ENCODE data around the gene PAPOLG.
A peak's percentile ranks its signal among the peaks of the same experiment; 100 is the strongest.

The PAPOLG gene

DNA sequence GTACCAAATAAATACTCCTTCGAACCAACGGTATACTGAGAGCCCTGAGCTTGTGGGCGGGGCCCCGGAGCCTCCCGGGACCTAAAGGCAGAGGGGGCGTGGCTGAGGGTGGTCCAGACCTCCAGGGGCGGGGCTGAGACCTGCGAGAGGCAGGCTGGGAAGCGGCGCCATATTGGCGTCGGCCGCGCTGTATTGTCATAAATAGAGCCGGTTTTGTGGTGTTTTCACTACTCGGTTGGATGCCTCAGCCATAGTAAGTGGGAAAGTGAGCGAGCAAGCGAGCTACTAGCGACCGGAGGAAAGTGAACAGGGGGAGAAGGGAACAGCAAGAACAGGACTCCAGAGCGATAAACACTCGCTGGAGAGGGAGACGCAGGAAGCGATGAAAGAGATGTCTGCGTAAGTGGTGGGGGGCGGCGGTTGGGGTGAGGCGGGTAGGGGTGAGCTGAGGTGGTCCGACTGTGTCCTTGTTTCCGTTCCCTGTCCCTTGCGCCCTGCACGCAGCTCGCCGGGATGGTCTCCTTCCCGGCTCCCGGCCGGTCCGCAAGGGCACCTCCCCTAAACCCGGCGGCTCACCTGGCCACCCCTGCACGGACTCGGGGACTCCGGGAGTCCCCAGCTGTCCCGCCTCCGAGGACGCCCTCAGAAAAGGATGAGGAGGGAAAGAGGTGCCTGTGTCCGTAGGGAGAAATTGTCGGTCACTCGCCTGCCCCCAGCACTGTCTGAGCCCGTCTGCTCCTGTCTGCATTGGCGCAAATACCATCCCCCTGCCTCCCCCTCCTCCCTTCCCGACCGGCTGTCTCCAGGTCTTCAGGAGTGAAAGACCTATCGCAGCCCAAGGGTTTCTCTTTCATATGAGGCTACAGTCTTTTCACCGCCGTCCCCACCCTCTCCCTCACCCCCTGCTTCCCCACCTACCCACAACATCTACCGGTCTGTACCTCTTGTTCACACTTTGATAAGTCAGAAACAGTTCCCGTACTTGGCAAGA lies at the start of gene PAPOLG:
TSS of gene PAPOLG (plus strand) at position 172 of the 991 bp plus-strand sequence. CDS start at position 383, 211 bp downstream.
- peak; percentile 84 for DNase-seq (ENCODE audit: low read depth)

GRCh38 chr2:60707750-60708371 lies 48.2 kb upstream of the PAPOLG start:
- DNase-seq (ENCODE audit: low read depth) = peak; percentile 4

DNA sequence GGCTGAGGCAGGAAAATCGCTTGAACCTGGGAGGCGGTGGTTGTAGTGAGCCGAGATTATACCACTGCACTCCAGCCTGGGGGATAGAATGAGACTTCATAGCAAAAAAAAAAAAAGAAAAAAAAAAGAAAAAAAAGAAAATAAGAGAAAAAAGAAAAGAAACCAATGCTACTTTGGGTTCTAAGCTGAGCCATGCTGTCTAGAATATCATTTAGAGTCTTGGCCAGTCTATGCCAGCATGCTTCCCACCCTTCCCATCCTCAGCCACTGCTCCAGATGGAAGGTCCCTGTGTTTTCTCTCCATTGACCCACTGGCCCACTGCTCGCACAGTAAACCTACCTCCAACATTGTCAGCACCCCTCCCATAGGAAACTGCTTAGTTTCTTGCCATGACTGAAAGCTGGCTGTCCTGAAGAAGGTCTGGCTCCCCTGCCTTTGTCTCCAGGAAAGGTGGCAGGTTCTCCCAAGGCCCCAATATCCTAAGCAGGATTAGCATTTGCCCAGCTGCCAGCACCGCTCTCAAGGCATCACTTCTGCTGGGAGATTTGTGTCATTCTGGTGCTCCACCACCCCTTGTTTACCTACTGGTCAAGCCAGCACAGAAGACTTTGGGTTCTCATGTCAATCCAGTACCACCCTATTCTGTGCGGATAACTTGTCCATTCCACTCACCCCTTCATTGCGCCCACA lies 47.3 kb upstream of the PAPOLG start:
- DNase-seq (ENCODE audit: low read depth) = no peak

DNA sequence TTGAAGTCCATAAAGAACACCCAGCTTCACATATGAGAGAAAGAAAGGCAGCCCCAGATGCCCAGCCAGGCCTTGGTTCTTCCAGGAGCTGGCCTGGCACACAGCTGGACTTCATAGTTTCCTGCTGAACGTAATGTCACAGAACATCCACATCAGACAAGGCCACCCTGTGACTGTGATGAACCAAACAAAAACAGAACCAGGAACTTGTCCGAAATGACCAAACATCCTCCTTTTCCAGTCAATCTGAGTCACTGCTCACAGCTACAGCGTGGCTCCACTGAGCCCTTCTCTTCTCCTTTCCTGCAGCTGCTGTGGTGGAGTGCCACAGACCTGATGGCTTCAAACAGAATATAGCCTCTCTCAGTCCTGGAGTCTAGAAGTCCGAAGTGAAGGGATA lies 45.4 kb upstream of the PAPOLG start:
- no peak for DNase-seq (ENCODE audit: low read depth)

- no peak for DNase-seq (ENCODE audit: low read depth)
These were observed 40.5 kb upstream of the PAPOLG start for GRCh38 chr2:60715561-60715960.

DNA sequence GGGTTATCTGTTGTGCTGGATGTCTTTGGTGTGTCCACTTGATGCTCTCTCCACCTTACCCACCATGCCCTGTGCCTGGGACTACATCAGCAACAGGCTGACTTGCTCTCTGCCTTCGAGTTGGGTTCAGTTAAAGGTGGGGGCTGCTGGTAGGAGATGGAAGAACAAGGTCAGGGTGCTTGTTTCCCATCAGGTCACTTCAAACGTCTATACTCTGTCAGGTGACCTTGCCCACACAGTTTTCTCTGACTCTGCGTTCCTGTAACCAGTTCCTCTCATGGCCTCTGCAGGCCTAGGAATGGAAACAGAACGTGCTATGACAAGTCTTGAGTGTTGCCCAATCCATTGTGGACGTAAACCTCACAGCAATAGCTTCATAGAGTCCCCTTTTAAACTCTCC lies 38.4 kb upstream of the PAPOLG start:
- no peak for DNase-seq (ENCODE audit: low read depth)

- no peak for DNase-seq (ENCODE audit: low read depth)
These were observed 36.7 kb upstream of the PAPOLG start for GRCh38 chr2:60719331-60719730.

- no peak for DNase-seq (ENCODE audit: low read depth)
These were observed 30.6 kb upstream of the PAPOLG start for GRCh38 chr2:60725466-60725865.

- DNase-seq (ENCODE audit: low read depth) = no peak
These were observed 27.2 kb upstream of the PAPOLG start for GRCh38 chr2:60728855-60729254.

GRCh38 chr2:60735496-60736250 lies 20.4 kb upstream of the PAPOLG start:
- DNase-seq (ENCODE audit: low read depth) = no peak

- DNase-seq (ENCODE audit: low read depth) = no peak
These were observed 17.4 kb upstream of the PAPOLG start for GRCh38 chr2:60738679-60739078.

DNA sequence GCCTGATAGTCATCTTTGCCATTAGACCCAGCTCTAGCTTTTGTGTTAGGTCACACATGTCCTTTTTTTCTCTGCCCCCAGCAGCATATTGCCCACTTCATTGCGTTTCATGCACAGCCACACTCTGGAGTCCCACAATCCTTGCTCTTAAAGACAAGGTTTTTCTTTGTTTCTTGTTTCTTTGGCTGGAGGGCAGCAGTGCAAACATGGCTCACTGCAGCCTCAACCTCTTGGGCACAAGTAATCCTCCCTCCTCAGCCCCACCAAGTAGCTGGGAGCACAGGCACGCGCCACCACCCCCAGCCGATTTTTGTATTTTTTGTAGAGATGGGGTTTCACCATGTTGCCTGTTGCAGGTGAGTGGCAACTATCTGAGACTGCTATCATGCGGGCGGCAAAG lies 16.9 kb upstream of the PAPOLG start:
- no peak for DNase-seq (ENCODE audit: low read depth)

DNA sequence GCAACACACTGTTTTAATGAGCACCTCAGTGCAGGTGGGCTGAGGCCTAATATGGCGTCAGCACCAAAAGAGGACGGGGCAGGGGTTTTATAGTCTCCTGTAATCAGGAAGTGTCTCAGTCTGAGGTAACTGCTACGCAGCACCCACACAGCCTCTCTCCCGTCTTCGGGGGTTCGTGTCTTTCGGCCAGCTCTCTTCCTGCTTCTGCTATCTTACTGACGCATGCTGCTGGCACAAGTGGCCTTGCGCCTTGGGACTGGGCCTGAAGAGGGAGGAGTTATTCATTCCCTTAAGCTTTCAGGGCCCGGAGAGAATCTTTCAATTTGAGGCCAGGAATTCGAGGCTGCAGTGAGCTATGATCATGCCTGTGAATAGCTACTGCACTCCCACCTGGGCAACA lies 14.5 kb upstream of the PAPOLG start:
- DNase-seq (ENCODE audit: low read depth) = no peak

- no peak for DNase-seq (ENCODE audit: low read depth)
These were observed 13.6 kb upstream of the PAPOLG start for GRCh38 chr2:60742419-60742818.

GRCh38 chr2:60745330-60745729 lies 10.7 kb upstream of the PAPOLG start:
- no peak for DNase-seq (ENCODE audit: low read depth)

DNA sequence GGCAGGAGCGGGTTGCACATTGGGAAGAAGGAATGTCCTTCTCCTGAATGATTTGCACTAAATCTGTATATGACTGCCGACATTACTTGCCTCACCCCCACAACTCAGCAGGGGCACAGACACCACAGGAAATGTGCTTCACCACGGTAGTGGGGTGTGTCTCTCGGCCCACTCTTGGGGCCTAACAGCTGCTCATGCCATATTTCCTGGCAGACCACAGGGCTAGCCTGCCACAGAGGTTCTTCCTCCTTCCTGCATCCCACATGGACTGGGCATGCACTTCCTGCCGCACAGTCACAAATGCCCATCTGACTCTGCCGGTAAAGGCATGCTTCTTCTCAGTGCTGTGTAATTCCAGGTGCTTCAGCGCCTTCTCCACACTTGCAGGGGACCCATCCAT lies 10.3 kb upstream of the PAPOLG start:
- DNase-seq (ENCODE audit: low read depth) = no peak

DNA sequence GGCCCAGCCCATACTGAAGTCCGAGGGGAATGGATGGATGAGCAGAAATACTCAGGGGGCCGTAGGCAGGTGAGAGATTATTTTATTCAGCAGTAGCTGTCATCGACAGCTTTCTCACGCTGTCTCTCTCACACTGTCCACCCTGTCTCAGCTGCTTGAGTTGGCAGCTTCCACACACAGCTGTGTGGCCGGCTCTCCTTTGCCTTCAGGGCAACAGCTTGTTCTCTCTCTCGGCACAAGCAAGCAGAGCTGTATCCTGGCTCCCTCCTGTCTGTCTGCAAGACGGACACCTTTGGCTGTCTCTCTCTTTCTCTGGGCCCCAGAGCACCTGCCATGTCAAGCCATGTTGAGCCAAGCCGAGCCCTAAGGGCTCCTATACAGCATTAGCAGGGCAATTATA lies 9.8 kb upstream of the PAPOLG start:
- no peak for DNase-seq (ENCODE audit: low read depth)

- DNase-seq (ENCODE audit: low read depth) = no peak
These were observed 3.6 kb downstream of the PAPOLG start for GRCh38 chr2:60759654-60760053.

DNA sequence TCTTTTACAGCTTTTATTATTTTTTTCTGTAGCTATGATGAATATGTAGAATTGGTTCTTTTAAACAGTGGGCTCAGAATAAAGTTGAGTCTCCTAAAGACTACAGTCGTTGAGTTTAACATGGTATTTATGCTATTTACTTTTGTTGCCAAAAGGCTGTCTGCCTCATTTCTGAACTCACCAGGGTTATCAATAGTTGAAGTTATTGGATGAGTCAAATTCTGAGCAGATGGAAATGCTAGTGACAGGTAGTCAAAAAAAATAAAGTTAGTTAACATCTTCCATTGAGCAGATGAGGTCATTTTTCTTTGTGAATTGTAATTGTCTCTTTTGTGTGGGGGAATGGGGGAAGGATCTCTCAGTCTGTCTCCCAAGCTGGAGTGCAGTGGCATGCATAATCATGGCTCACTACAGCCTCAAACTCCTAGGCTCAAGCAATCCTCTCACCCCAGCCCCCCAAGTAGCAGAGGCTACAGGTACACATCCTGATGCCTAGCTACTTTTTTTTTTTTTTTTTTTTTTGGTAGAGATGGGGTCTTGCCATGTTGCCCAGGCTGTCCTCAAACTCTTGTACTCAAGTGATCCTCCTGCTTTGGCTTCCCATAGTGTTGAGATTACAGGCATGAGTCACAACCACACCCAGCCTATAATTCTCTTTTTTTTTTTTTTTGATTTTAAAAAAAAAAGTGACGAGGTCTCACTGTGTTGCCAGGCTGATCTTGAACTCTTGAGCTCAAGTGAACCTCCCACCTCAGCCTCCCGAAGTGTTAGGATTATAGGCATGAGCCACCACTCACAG lies 8.9 kb downstream of the PAPOLG start:
- no peak for DNase-seq (ENCODE audit: low read depth)

- DNase-seq (ENCODE audit: low read depth) = no peak
These were observed 10.2 kb downstream of the PAPOLG start for GRCh38 chr2:60766283-60766682.

DNA sequence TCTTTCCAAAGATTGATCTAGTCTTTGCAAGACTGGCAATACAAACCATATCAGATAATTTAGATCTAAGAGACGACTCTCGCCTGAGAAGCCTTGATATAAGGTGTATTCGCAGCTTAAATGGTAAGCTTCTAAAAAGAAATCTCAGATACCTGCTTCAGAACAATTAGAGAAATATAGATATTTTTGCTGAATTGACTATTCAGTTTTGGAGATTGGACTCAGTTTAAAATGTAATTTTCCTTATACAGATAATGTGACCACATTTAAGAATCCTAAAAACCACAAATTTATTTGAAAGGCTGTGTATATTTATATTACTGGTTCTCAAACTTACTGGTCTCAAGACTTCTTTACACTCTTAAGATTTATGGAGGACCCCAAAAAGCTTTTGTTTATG lies 15.4 kb downstream of the PAPOLG start:
- DNase-seq (ENCODE audit: low read depth) = no peak

Measured in fibroblast of the conjunctiva (primary cell).